Measurements from ENCODE around the gene UROC1. TPM values are rescaled to one million over a fixed set of nuclear protein-coding genes. Genes with fewer than 3 reads are reported as not detected.

UROC1 gene
- total RNA-seq, 2 experiments from 2014 or later = 0.09 TPM; not detected in 1

- no peak overlapping the region for H3K4me2 ChIP-seq (ENCODE audit: low read length)
- H3K36me3 ChIP-seq (ENCODE audit: insufficient read depth, low read length) = no peaks in the 10 kb centered on the region
- no peaks in the 10 kb centered on the region for H3K9me3 ChIP-seq (ENCODE audit: low read length)
- no peaks in the 10 kb centered on the region for H3K79me2 ChIP-seq (ENCODE audit: insufficient read depth, low read depth, low read length)
- no peak overlapping the region for H2AFZ ChIP-seq (ENCODE audit: low read length)
- ChIA-PET POLR2A (interaction anchor here (0.6 kb wide), 1 partner anchor 14 kb away, joined by 3 read pairs; no protein-coding TSS in a partner anchor), CTCF (ENCODE audit: unreplicated experiment) (no interaction called here)
- no peaks in the 10 kb centered on the region for H3K9me2 ChIP-seq (ENCODE audit: insufficient read depth, low read length)
- BruUV-seq (replicated peaks) = no TSS peak
- no peak for DNase-seq (ENCODE audit: low spot score)
- no peak overlapping the region for H3K4me3 ChIP-seq (ENCODE audit: low read depth, low read length, poor library complexity, severe bottlenecking)
- no peaks in the 10 kb centered on the region for H4K20me1 ChIP-seq (ENCODE audit: insufficient read depth, low read length)
- H3K4me1 ChIP-seq (ENCODE audit: insufficient read depth, low read length, poor library complexity, severe bottlenecking) = peaks cover 10% of the 10 kb centered on the region
- TF ChIP-seq EZH2phosphoT487 (IDR thresholded peaks at IDR 0.05; ENCODE audit: borderline replicate concordance, low read depth, low read length) (no peak), CTCF (conservative IDR thresholded peaks at IDR 0.05; ENCODE audit: low read length) (no peak)
- H3K27ac ChIP-seq (ENCODE audit: low read depth, low read length, poor library complexity, severe bottlenecking) = no peak overlapping the region
- intact Hi-C loops (cut with micrococcal nuclease; ENCODE audit: unreplicated experiment) = no loop called here
Measured at GRCh38 chr3:126484148-126484547, 33.4 kb downstream of the UROC1 start.

GRCh38 chr3:126483321-126483761 lies 34.2 kb downstream of the UROC1 start:
- Histone ChIP-seq H3K27ac (ENCODE audit: low read depth, low read length, poor library complexity, severe bottlenecking) (no peak overlapping the region), H3K79me2 (ENCODE audit: insufficient read depth, low read depth, low read length) (no peaks in the 10 kb centered on the region), H2AFZ (ENCODE audit: low read length) (no peak overlapping the region), H3K9me2 (ENCODE audit: insufficient read depth, low read length) (no peaks in the 10 kb centered on the region), H4K20me1 (ENCODE audit: insufficient read depth, low read length) (no peaks in the 10 kb centered on the region), H3K9me3 (ENCODE audit: low read length) (no peaks in the 10 kb centered on the region), H3K4me3 (ENCODE audit: low read depth, low read length, poor library complexity, severe bottlenecking) (no peak overlapping the region), H3K4me2 (ENCODE audit: low read length) (no peak overlapping the region), H3K36me3 (ENCODE audit: insufficient read depth, low read length) (no peaks in the 10 kb centered on the region), H3K4me1 (ENCODE audit: insufficient read depth, low read length, poor library complexity, severe bottlenecking) (peaks cover 10% of the 10 kb centered on the region)
- BruUV-seq (replicated peaks) = no TSS peak
- CTCF ChIA-PET (ENCODE audit: unreplicated experiment) = no interaction called here
- no peak for DNase-seq (ENCODE audit: low spot score)
- no peak for TF ChIP-seq CTCF (conservative IDR thresholded peaks at IDR 0.05; ENCODE audit: low read length)
- no peak for TF ChIP-seq EZH2phosphoT487 (IDR thresholded peaks at IDR 0.05; ENCODE audit: borderline replicate concordance, low read depth, low read length)
- intact Hi-C loops (cut with micrococcal nuclease; ENCODE audit: unreplicated experiment) = no loop called here
- POLR2A ChIA-PET = no interaction called here

- Histone ChIP-seq H4K20me1 (ENCODE audit: insufficient read depth, low read length) (no peaks in the 10 kb centered on the region), H3K36me3 (ENCODE audit: insufficient read depth, low read length) (no peaks in the 10 kb centered on the region), H3K4me1 (ENCODE audit: insufficient read depth, low read length, poor library complexity, severe bottlenecking) (peaks cover 10% of the 10 kb centered on the region), H3K4me2 (ENCODE audit: low read length) (no peak overlapping the region), H3K4me3 (ENCODE audit: low read depth, low read length, poor library complexity, severe bottlenecking) (no peak overlapping the region), H3K27ac (ENCODE audit: low read depth, low read length, poor library complexity, severe bottlenecking) (no peak overlapping the region), H3K9me2 (ENCODE audit: insufficient read depth, low read length) (no peaks in the 10 kb centered on the region), H2AFZ (ENCODE audit: low read length) (no peak overlapping the region), H3K9me3 (ENCODE audit: low read length) (no peaks in the 10 kb centered on the region), H3K79me2 (ENCODE audit: insufficient read depth, low read depth, low read length) (no peaks in the 10 kb centered on the region)
- intact Hi-C loops (cut with micrococcal nuclease; ENCODE audit: unreplicated experiment) = no loop called here
- CTCF ChIA-PET (ENCODE audit: unreplicated experiment) = no interaction called here
- DNase-seq (ENCODE audit: low spot score) = no peak
- TF ChIP-seq CTCF (conservative IDR thresholded peaks at IDR 0.05; ENCODE audit: low read length) (no peak), EZH2phosphoT487 (IDR thresholded peaks at IDR 0.05; ENCODE audit: borderline replicate concordance, low read depth, low read length) (no peak)
- no TSS peak for BruUV-seq (replicated peaks)
- POLR2A ChIA-PET = no interaction called here
Measured at GRCh38 chr3:126482503-126483255, 34.9 kb downstream of the UROC1 start.

Measured in OCI-LY7 (cell line).